IPS-NIHi7 (cell line): ENCODE measurements around the gene ACR.

Experiments used
- DNase-seq: peaks from one replicate; pipeline ENCODE4 v3.0.0; 2012; ENCODE audit warnings: mixed read lengths; ENCODE audit errors: extremely low spot score

ACR gene

DNA sequence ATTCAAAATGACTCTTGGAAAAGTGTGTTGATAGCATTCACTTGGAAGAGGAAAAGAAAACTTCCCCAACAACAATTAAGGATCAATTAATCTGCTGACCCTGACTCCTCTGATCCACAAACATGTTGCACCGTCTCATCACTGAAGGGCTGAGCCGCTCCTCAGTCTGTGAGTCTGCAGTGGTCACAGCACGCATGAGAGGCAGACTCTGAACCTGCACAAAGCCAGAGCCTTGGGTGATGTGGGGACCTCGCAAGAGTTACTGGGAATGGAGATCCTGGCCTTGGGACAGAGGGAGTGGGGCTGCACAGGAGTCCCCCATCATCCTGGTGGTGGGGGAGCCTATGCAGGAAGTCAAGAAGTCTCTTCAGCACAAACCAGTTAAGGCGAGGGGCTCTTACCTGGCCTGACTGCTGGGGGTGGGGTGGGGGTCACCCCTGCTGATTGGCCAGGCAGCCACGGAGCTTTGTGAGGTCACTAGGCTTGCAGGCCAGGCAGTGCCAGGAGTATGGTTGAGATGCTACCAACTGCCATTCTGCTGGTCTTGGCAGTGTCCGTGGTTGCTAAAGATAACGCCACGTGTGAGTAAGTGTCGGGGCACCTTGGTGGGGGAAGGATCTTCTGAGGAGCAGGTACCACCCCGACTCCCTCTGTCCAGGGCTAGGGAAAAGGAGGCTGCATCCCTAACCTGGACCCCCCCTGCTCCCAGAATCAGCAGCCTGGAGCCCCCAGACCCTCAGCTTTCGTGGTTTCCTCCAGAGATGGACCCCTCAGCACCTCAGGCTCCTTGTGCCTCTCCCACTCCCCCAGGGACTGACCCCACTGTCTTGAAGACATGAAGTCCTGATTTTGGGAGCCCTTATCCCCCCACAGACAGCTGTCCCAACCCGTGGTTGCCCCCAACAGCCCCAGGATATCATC lies at the start of gene ACR:
TSS of gene ACR (plus strand) at position 477 of the 921 bp plus-strand sequence. CDS start at position 509, 32 bp downstream.
- DNase-seq = no peak

- DNase-seq = no peak
These were observed 49.6 kb upstream of the ACR start for GRCh38 chr22:50688448-50688847.

- DNase-seq = no peak
These were observed 46.5 kb upstream of the ACR start for GRCh38 chr22:50691521-50691920.

DNA sequence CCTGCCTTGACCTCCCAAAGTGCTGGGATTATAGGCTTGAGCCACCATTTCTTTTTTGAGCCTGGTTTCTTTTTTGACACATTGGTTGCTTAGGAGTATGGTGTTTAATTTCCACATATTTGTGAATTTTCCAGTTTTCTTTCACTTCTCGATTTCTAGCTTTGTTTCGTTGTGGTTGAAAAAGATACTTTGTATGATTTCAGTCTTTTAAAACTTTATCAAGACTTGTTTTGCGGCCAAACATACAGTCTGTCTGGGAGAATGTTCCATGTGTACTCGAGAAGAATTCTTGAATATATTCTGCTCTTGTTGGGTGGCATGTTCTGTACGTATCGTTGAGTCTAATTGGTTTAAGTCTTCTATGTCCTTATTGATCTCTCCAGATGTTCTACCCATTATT lies 44.5 kb upstream of the ACR start:
- DNase-seq = no peak

- no peak for DNase-seq
These were observed 43.9 kb upstream of the ACR start for GRCh38 chr22:50694099-50694605.

GRCh38 chr22:50694766-50695420 lies 43.1 kb upstream of the ACR start:
- DNase-seq = no peak

DNA sequence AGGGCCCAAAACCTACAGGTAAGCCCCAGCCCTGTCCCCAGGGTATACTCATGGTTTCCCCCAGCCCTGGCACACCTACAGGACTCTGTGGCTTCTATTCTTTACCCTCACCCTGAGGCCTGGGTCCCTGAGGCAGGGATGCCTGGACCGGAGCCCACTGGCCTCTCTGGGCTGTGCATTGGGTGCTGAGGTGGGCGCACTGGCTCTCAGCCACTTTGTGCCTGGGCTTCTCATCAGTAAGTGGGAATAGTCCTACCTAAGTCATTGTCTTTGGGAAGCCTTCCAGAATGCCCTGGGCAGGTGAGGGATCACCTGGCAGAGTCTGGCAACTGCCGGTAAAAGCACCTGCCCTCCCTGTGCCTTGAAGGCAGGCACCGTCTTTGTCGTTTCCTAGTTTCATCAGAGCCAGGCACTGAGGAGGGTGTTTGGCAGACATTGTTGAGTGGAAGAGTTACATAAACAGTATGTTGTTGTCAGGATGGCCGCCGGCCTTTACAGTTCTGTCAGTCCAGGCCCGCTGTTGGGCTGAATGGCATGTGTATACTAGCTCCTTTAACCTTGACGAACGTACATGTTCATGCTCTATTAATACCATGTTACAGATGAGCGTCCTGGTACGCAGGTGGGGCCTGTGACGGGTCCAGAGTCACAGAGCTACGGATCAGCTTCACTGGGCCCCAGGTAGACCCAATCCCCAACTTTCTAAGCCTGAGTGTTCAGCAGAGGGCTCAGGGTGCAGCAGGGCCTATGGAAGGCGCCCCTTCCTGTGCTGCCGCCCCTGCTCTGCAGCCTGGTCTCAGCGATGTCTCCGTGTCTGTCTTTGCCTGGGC lies 42.4 kb upstream of the ACR start:
- DNase-seq = no peak

DNA sequence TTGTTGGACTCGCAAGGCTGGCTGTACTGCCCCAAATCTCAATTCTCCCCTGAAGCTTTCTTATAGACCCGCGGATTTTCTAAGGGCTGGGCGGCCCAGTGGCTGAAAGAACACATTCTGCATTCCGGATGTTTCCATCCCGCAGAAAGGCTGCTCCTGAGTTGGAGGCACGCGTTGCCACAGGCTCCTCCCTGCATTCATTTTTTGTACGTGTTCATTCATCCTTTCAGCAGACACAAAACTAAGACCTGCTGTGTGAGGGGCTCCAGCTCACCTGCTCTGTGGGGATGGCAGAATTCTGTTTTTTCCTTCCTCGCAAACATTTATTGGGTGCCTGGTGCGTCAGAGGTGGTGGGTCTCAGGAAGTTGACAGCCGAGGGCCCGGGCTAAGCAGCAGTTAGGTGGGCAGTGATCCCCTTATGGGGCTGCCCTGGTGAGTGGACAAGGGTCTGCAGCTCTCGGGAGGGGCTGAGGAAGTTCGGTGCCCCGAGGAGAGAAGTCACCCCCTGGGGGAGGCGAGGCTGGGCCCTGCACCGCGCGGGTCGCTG lies 41.7 kb upstream of the ACR start:
- DNase-seq = no peak

DNA sequence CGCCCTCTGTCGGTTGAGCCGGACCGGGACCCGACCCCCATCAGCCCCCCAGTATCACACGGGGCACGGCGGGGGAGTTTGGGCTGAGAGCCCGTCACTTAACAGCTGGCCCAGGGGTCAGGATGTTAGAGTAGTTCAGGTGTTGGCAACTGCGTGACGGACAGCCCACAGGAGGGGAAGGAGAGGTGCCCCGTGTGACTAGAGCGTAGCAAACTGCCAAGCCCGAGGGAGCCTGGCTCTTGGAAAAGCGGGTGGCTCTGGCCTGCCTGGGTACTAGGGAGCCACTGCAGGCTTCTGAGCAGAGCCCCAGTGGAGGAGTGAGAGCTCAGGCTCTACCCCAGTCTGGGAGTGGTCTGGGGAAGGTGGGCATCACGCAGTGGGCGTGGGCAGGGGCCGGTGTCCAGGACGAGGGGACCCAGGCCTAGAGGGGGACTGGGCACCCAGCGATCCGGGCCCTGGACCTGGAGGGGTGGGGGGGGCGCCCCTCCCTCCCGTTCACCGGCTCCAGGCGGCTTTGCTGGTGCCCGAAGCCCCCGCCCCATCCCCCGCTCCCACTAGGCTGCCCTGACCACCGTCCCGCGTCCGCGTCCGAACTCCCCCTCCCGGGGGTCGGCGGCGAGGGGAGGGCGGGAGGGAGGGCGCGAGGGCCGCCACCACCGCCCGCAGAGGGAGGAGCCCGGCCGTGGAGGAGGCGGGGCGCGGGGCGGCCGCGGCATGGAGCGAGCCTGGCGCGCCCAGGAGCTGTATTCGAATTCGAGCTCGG lies 41.0 kb upstream of the ACR start:
- DNase-seq = peak; percentile 82

GRCh38 chr22:50697667-50698506 lies 40.1 kb upstream of the ACR start:
- no peak for DNase-seq

DNA sequence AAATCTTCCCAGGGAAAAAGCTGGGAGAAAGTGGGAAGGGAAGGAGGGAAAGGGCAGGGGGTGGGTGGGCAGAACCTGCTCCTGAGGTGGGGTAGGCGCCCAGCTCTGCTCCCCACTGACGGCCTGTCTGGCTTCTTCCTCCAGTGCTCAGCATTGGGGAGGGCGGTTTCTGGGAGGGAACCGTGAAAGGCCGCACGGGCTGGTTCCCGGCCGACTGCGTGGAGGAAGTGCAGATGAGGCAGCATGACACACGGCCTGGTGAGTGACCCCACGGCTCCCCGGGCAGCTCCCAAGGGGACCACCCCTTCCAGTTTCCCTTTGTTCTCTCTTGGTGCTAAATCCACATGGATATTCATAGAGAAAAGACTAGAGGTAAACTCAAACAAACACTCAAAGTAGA lies 39.5 kb upstream of the ACR start:
- DNase-seq = no peak

DNA sequence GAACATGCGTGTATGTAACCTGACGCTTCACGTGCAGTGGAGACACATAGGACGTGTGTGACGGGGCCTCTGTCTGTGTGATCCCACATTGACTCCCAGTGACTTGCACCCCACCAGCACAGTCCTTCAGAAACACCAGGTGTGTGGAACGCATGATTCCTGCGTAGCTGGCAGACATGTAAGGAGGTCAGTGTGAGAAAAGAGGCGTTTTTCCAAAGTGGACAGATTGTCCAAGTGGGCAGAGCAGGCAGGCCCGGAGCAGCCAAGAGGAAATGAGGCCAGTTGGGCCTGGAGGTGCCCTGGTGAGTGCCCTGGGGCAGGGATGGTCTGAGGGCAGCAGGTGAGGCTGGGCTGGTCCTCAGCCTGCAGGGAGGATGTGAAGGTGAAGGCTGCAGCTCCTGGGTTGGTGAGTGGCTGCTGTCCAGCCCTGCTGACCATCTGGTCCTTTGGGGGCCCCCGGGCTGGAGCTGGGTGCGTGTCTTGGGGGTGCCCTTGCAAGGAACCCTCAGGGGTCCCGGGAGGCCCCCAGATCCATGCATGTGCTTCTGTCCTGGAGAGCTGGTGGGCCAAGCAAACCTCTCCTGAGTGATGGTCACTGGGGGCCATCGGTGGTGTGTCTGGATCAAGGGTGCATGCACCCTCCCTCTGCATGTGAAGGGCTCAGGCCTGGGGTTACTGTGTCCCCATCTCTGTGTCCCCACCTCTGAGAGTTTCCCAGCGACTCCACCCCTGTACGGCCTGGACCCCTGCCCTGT lies 38.8 kb upstream of the ACR start:
- no peak for DNase-seq

- peak; percentile 79 for DNase-seq
These were observed 38.1 kb upstream of the ACR start for GRCh38 chr22:50699756-50700386.

- no peak for DNase-seq
These were observed 37.5 kb upstream of the ACR start for GRCh38 chr22:50700387-50701075.

DNA sequence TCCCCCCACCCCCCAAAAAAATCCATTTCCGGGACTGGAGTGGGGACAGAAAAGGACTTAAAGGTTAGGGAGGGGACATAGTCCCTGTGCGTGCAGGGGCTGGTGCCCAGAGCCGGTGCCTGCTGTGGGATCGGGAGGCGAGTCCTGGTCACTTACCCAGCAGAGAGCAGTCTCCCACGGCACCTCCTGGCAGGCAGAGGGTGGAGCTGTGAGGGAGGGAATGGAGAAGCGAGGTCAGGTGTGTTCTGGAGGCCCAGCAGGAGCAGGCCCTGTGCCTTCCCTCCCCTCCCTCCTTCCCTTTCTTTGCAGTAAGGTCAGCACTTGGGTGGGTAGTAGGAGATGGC lies 37.0 kb upstream of the ACR start:
- DNase-seq = no peak

DNA sequence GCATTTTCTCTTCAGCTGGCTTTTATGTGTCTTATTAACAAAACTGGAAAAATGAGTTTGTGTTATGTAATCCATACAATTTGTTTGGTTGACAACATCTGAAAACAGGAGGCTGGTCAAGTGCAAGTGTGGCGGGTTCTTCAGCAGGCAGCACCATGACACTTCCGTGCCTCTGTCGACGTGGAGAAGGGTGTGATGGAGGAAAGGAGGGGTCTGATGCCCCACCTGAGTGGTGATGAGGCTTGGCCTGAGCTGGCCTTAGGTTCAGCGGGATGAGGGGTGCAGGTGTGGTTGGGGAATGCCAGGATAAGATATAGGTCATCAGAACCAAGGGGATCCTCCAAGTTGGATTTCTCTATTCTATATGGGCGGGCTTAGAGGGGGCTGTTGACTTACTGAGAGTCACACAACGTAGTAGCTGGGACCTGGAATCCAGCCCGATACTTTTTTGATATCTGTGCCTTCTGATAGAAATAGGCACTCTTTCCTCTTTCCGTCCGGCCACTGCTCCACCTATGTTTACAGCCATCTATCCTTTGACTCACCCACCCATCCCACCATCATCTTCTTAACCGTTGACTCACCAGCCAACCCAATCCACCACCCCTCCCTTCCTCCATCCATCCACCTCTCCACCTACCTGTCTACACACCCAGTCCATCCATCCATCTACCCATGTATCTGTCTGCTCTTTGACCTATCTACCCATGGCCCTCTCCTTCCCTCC lies 36.4 kb upstream of the ACR start:
- DNase-seq = no peak

DNA sequence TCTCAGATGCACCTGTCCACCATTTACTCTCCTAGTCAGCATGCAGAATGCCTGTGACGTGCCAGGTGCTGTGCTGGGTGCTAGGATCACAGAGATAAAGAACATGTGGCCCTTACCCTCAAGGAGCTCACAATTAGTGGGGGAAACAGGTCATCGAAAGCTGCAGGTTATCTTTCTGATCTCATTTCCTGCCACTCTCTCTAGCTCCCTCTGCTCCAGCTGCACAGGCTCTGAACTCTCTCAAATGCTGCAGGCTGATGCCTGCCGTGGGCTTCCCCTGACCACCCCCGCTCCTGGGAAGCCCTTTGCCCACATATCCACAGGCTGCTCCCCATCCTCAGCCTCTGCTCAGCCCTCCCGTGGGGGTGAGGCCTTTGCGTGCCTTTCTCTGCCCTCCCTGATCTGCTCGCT lies 35.7 kb upstream of the ACR start:
- DNase-seq = no peak
